HCT116 (cell line): Measurements from ENCODE around the gene CEND1. TPM values are rescaled to one million over a fixed set of nuclear protein-coding genes. Genes with fewer than 3 reads are reported as not detected.

ENCODE experiments used
- ATAC-seq: fragments of 200-7000 bp; cut with Tn5 transposase; 2 replicates; pipeline ENCODE4 v1.9.1; 2020; ENCODE audit warnings: mild to moderate bottlenecking, moderate library complexity
- BruUV-seq: library from RNA; stranded (reverse); fragments of 400-500 nt; replicated peaks from 2 replicates; lab custom pipeline; 2021; lab: Mats Ljungman, UMichigan
- CTCF ChIA-PET: fragments of 300-600 bp; sonication (Branson Sonifier 250); formaldehyde crosslinking; loops from one replicate; lab custom pipeline; 2021; ENCODE audit warnings: antibody characterized with exemption; lab: Charles Lee
- POLR2A ChIA-PET: fragments of 300-600, 350-600 bp; sonication (Branson Sonifier 250); formaldehyde crosslinking; loops from one replicate; lab custom pipeline; 2021; ENCODE audit warnings: antibody characterized with exemption; lab: Charles Lee
- RAD21 ChIA-PET, 2 experiments: fragments of 300-600 bp; sonication (Branson Sonifier 250); formaldehyde crosslinking; loops; one replicate each; lab custom pipeline; 2023; ENCODE audit warnings: low total read pairs in 2 of 2; ENCODE audit not compliant: uncharacterized antibody in 2 of 2, unreplicated experiment in 2 of 2, low non-redundant PET in 1 of 2; lab: Charles Lee
- DNase-seq: peaks from one replicate; pipeline ENCODE4 v3.0.0-alpha.2; 2010; ENCODE audit warnings: low read depth, low spot score
- H2AFZ ChIP-seq: fragments of 200-600 bp; shearing (Covaris generic), sonication (generic); 2 replicates; pipeline ENCODE4 v1.6.1; 2017; ENCODE audit warnings: low read depth, mixed run types, mixed read lengths, antibody characterized with exemption, low read length; ENCODE audit not compliant: poor library complexity, severe bottlenecking
- H3K27ac ChIP-seq: 2 replicates; pipeline ENCODE4 v1.5.1; 2012; ENCODE audit warnings: low read depth, low read length
- H3K27me3 ChIP-seq: fragments of 200-600 bp; sonication (generic); 2 replicates; pipeline ENCODE4 v1.6.1; 2016; ENCODE audit warnings: mixed run types, low read length, mixed read lengths; ENCODE audit not compliant: insufficient read depth
- H3K36me3 ChIP-seq, 2 experiments: fragments of 200-500 bp in 1 of 2; fragments of 200-600 bp in 1 of 2; sonication (Bioruptor generic) in 1 of 2; sonication (generic) in 1 of 2; 2 replicates each; pipeline versions ENCODE4 v1.5.1 to v1.6.1; 2014 to 2016; ENCODE audit warnings: low read length in 2 of 2, inconsistent platforms in 1 of 2, mixed read lengths in 1 of 2, mixed run types in 1 of 2; ENCODE audit not compliant: insufficient read depth in 2 of 2, control insufficient read depth in 1 of 2
- H3K4me1 ChIP-seq, 2 experiments: fragments of 200-600 bp in 1 of 2; sonication (generic) in 1 of 2; 2 replicates each; pipeline versions ENCODE4 v1.5.1 to v1.6.1; 2012 to 2017; ENCODE audit warnings: low read length in 2 of 2, inconsistent platforms in 1 of 2, mild to moderate bottlenecking in 1 of 2, mixed read lengths in 1 of 2, mixed run types in 1 of 2, moderate library complexity in 1 of 2; ENCODE audit not compliant: insufficient read depth in 2 of 2, control insufficient read depth in 1 of 2
- H3K4me2 ChIP-seq: fragments of 200-600 bp; sonication (generic); 2 replicates; pipeline ENCODE4 v1.6.1; 2017; ENCODE audit warnings: mixed run types, low read length, mixed read lengths
- H3K4me3 ChIP-seq, 2 experiments: fragments of 200-600 bp in 1 of 2; sonication (generic) in 1 of 2; replicated peaks in 1 of 2; 2 replicates each; pipeline ENCODE4 v1.5.1; 2011 to 2016; ENCODE audit warnings: low read length in 2 of 2, control low read depth in 1 of 2, low read depth in 1 of 2, mild to moderate bottlenecking in 1 of 2, mixed read lengths in 1 of 2, mixed run types in 1 of 2
- H3K79me2 ChIP-seq: fragments of 200-600 bp; sonication (generic); 2 replicates; pipeline ENCODE4 v1.6.1; 2017; ENCODE audit warnings: mild to moderate bottlenecking, mixed run types, low read length, moderate library complexity, mixed read lengths; ENCODE audit not compliant: insufficient read depth
- H3K9ac ChIP-seq: fragments of 200-600 bp; sonication (generic); 2 replicates; pipeline ENCODE4 v1.6.1; 2016; ENCODE audit warnings: low read length, mixed read lengths
- H3K9me2 ChIP-seq: fragments of 200-600 bp; sonication (generic), shearing (Covaris generic); 2 replicates; pipeline ENCODE4 v1.6.1; 2017; ENCODE audit warnings: mixed run types, mild to moderate bottlenecking, moderate library complexity; ENCODE audit not compliant: insufficient read depth
- H3K9me3 ChIP-seq, 2 experiments: fragments of 200-500 bp in 1 of 2; fragments of 200-600 bp in 1 of 2; sonication (Bioruptor generic) in 1 of 2; sonication (generic) in 1 of 2; 2 replicates each; pipeline ENCODE4 v1.6.1; 2014 to 2017; ENCODE audit warnings: low read length in 2 of 2, mixed read lengths in 2 of 2, inconsistent platforms in 1 of 2, low read depth in 1 of 2, mild to moderate bottlenecking in 1 of 2, mixed run types in 1 of 2, moderate library complexity in 1 of 2; ENCODE audit not compliant: control insufficient read depth in 1 of 2, insufficient read depth in 1 of 2
- H4K20me1 ChIP-seq: fragments of 200-600 bp; sonication (generic), shearing (Covaris generic); 2 replicates; pipeline ENCODE4 v1.6.1; 2017; ENCODE audit warnings: mixed run types, mild to moderate bottlenecking, moderate library complexity; ENCODE audit not compliant: insufficient read depth
- CBX3 ChIP-seq: IDR thresholded peaks from 2 replicates; pipeline ENCODE4 v1.6.1; 2012; ENCODE audit warnings: low read depth
- CEBPB ChIP-seq: IDR thresholded peaks from 2 replicates; pipeline ENCODE4 v1.6.1; 2012; ENCODE audit warnings: low read depth
- EGR1 ChIP-seq: IDR thresholded peaks from 2 replicates; pipeline ENCODE4 v1.6.1; 2012; ENCODE audit warnings: low read depth
- ELF1 ChIP-seq: IDR thresholded peaks from 2 replicates; pipeline ENCODE4 v1.6.1; 2012; ENCODE audit warnings: low read depth, borderline replicate concordance
- EZH2 ChIP-seq: fragments of 200-600 bp; sonication (generic); IDR thresholded peaks from 2 replicates; pipeline ENCODE4 v1.6.1; 2017; ENCODE audit warnings: antibody characterized with exemption, mixed run types
- EZH2phosphoT487 ChIP-seq: fragments of 200-600 bp; IDR thresholded peaks from 2 replicates; pipeline ENCODE4 v1.6.1; 2018; ENCODE audit warnings: antibody characterized with exemption, borderline replicate concordance
- FOSL1 ChIP-seq: IDR thresholded peaks from 2 replicates; pipeline ENCODE4 v1.6.1; 2012; ENCODE audit warnings: low read depth
- JUND ChIP-seq: IDR thresholded peaks from 2 replicates; pipeline ENCODE4 v1.6.1; 2012
- POLR2A ChIP-seq: IDR thresholded peaks from 2 replicates; pipeline ENCODE4 v1.7.0; 2011; ENCODE audit warnings: borderline replicate concordance; ENCODE audit not compliant: insufficient read depth, insufficient read length; ENCODE audit errors: extremely low read depth
- RAD21 ChIP-seq: IDR thresholded peaks from 2 replicates; pipeline ENCODE4 v1.6.1; 2012; ENCODE audit warnings: low read depth, mild to moderate bottlenecking
- SIN3A ChIP-seq: IDR thresholded peaks from 2 replicates; pipeline ENCODE4 v1.6.1; 2012; ENCODE audit warnings: low read depth
- SP1 ChIP-seq: IDR thresholded peaks from 2 replicates; pipeline ENCODE4 v1.6.1; 2012; ENCODE audit warnings: low read depth
- SRF ChIP-seq: IDR thresholded peaks from 2 replicates; pipeline ENCODE4 v1.6.1; 2012; ENCODE audit warnings: low read depth
- YY1 ChIP-seq: IDR thresholded peaks from 2 replicates; pipeline ENCODE4 v1.6.1; 2011; ENCODE audit warnings: low read length, low read depth, moderate library complexity, mild to moderate bottlenecking; ENCODE audit not compliant: insufficient replicate concordance; ENCODE audit errors: extremely low read depth
- ZFX ChIP-seq: fragments of 450-650 bp; IDR thresholded peaks from 2 replicates; pipeline ENCODE4 v1.6.1; 2017
- intact Hi-C: fragments of 100-400 bp; cut with micrococcal nuclease; formaldehyde crosslinking; loops from 2 replicates; pipeline ENCODE4 v1.10.0; 2022
- total RNA-seq: library from RNA; stranded (reverse); gene quantifications from one replicate; pipeline ENCODE4 v1.2.1, GENCODE V29; 2021; ENCODE audit not compliant: unreplicated experiment
- TF ChIP-seq, protein P1 (sequence below): IDR thresholded peaks from 2 replicates; pipeline ENCODE4 v1.6.1; 2012; ENCODE audit warnings: low read depth
- TF ChIP-seq, protein P2 (sequence below): IDR thresholded peaks from 2 replicates; pipeline ENCODE4 v1.6.1; 2012
- TF ChIP-seq, protein P3 (sequence below), 3 experiments: fragments of 200-600 bp in 1 of 3; sonication (generic) in 1 of 3; IDR thresholded peaks in 2 of 3; conservative IDR thresholded peaks in 1 of 3; 2 replicates each; pipeline ENCODE4 v1.5.1; 2012 to 2017; ENCODE audit warnings: low read depth in 2 of 3, low read length in 2 of 3, antibody characterized with exemption in 1 of 3, borderline replicate concordance in 1 of 3, control low read depth in 1 of 3, mild to moderate bottlenecking in 1 of 3, mixed read lengths in 1 of 3, mixed run types in 1 of 3, moderate library complexity in 1 of 3; ENCODE audit not compliant: insufficient read depth in 1 of 3

CEND1 gene
- total RNA-seq, 1 experiment from 2014 or later, result 0.27 TPM

DNA sequence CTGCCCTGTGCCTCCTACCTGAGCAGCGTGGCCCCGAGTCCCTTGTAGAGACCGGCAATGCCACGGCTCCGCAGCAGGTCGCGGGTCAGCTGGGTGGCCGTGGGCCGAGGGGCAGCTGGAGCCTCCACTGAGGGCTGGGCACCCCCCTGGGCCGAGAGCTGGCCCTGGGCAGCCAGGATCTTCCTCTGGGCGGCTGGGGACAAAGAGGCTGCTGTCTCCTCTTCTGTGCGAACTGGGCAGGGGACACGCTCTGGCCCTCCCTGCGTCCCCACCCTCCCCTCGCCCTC lies 2.6 kb upstream of the CEND1 start:
- Histone ChIP-seq H3K9ac (no peak overlapping the region), H4K20me1 (no peaks in the 10 kb centered on the region), H3K4me3 (no peak overlapping the region), H3K36me3 (peaks cover 0 to 4% of the 10 kb centered on the region in 2 experiments; a peak in 1 of 4 replicates), H3K4me2 (no peak overlapping the region), H3K79me2 (peaks cover 27% of the 10 kb centered on the region), H2AFZ (no peak overlapping the region), H3K9me2 (no peaks in the 10 kb centered on the region), H3K27ac (no peak overlapping the region), H3K27me3 (no peaks in the 10 kb centered on the region), H3K4me1 (peaks cover 17 to 48% of the 10 kb centered on the region in 2 experiments), H3K9me3 (no peaks in the 10 kb centered on the region)
- DNase-seq (no peak), ATAC-seq (no peak)
- POLR2A ChIA-PET, result no interaction called here
- no peak for TF ChIP-seq SP1
- TF ChIP-seq SRF, result no peak
- no peak for TF ChIP-seq EZH2
- TF ChIP-seq, protein P1, sequence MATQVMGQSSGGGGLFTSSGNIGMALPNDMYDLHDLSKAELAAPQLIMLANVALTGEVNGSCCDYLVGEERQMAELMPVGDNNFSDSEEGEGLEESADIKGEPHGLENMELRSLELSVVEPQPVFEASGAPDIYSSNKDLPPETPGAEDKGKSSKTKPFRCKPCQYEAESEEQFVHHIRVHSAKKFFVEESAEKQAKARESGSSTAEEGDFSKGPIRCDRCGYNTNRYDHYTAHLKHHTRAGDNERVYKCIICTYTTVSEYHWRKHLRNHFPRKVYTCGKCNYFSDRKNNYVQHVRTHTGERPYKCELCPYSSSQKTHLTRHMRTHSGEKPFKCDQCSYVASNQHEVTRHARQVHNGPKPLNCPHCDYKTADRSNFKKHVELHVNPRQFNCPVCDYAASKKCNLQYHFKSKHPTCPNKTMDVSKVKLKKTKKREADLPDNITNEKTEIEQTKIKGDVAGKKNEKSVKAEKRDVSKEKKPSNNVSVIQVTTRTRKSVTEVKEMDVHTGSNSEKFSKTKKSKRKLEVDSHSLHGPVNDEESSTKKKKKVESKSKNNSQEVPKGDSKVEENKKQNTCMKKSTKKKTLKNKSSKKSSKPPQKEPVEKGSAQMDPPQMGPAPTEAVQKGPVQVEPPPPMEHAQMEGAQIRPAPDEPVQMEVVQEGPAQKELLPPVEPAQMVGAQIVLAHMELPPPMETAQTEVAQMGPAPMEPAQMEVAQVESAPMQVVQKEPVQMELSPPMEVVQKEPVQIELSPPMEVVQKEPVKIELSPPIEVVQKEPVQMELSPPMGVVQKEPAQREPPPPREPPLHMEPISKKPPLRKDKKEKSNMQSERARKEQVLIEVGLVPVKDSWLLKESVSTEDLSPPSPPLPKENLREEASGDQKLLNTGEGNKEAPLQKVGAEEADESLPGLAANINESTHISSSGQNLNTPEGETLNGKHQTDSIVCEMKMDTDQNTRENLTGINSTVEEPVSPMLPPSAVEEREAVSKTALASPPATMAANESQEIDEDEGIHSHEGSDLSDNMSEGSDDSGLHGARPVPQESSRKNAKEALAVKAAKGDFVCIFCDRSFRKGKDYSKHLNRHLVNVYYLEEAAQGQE, result no peak
- no peak for TF ChIP-seq ZFX
- TF ChIP-seq JUND, result no peak
- no peak for TF ChIP-seq ELF1
- TF ChIP-seq EZH2phosphoT487, result no peak
- no peak for TF ChIP-seq YY1
- no peak for TF ChIP-seq RAD21
- TF ChIP-seq POLR2A, result no peak
- TF ChIP-seq EGR1, result no peak
- no peak for TF ChIP-seq CBX3
- TF ChIP-seq, protein P2, sequence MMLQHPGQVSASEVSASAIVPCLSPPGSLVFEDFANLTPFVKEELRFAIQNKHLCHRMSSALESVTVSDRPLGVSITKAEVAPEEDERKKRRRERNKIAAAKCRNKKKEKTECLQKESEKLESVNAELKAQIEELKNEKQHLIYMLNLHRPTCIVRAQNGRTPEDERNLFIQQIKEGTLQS, result no peak
- TF ChIP-seq, protein P3, sequence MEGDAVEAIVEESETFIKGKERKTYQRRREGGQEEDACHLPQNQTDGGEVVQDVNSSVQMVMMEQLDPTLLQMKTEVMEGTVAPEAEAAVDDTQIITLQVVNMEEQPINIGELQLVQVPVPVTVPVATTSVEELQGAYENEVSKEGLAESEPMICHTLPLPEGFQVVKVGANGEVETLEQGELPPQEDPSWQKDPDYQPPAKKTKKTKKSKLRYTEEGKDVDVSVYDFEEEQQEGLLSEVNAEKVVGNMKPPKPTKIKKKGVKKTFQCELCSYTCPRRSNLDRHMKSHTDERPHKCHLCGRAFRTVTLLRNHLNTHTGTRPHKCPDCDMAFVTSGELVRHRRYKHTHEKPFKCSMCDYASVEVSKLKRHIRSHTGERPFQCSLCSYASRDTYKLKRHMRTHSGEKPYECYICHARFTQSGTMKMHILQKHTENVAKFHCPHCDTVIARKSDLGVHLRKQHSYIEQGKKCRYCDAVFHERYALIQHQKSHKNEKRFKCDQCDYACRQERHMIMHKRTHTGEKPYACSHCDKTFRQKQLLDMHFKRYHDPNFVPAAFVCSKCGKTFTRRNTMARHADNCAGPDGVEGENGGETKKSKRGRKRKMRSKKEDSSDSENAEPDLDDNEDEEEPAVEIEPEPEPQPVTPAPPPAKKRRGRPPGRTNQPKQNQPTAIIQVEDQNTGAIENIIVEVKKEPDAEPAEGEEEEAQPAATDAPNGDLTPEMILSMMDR (IDR thresholded peaks at IDR 0.05 in 2 of 3, conservative IDR thresholded peaks at IDR 0.05 in 1 of 3; ENCODE audit: borderline replicate concordance in 1 of 3, insufficient read depth in 1 of 3, low read depth in 2 of 3, low read length in 2 of 3), result no peak
- TF ChIP-seq SIN3A, result no peak
- no peak for TF ChIP-seq FOSL1
- TF ChIP-seq CEBPB, result no peak
- RAD21 ChIA-PET, result no interaction called here
- intact Hi-C loops, result no loop called here
- BruUV-seq, result no TSS peak
- CTCF ChIA-PET, result no interaction called here
